A549 treated with Hydrocortisone at 1 μM for 4 hours (cell line): ENCODE measurements around the gene ERH. TPM values are rescaled to one million over a fixed set of nuclear protein-coding genes. Genes with fewer than 3 reads are reported as not detected.

Experiments used
- total RNA-seq: library from RNA; stranded (reverse); fragments of 200-300 nt; extraction: Qiagen RNA extraction; gene quantifications from 5 replicates; pipeline ENCODE4 v1.2.3, GENCODE V29; 2022

Gene ERH
- 303 to 347 TPM (median 338 TPM) in 5 replicates for total RNA-seq

DNA sequence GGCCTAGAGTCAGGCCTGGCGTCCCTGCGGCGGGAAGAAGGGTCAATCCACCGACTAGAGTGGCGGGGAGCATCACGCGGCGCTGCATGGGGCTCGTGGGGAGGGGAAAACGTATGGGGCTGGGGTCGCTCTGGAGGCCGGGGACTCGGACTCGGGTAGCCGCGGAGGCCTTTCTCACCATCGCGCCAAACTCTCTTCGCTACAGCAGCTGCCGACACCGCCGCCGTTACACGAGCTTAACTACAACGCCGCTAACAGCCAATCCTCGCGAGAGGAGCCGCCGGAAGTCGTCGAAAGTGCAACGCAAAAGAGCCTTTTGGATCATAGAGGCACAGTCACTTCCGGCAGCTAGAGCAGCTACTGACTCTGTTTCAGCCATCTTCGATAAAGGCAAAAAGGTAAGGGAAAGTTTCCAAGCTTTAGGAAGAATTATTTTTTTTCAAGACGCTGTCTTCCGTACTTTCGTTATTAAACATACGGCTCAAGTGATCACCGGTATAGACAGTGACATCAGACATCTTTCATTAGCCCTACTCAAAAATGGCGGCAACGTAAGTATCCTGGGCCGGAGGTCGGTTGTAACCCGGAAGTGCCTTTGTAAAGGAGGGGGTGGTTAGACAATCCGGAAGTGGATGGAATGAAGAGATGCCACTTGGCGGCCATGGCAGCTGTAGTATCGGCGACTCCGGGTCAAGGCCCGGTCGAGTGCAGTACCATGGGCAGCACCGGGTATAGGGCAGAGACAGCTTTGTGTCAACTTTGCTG is at the start of gene ERH, which contains the start of gene SLC39A9:
Gene ERH (minus strand): TSS at position 247 of the 765 bp plus-strand sequence. CDS start 66 bp downstream, at position 181.
Gene SLC39A9 (plus strand): TSS at position 640 of the 765 bp plus-strand sequence. CDS start 678 bp downstream, outside the sequence.

Other genes starting within 250 kb of the ERH start
- gene DCAF5, start 245.2 kb downstream of the ERH start, total RNA-seq: 14.5 to 20.6 TPM (median 18.8 TPM) in 5 replicates
- gene EXD2, start 206.8 kb downstream of the ERH start, total RNA-seq: 11.9 to 16.4 TPM (median 12.8 TPM) in 5 replicates
- 2.2 to 4.1 TPM (median 3.3 TPM) in 5 replicates for gene GALNT16, start 138.1 kb downstream of the ERH start, total RNA-seq
- gene SLC39A9, start 393 bp upstream of the ERH start, total RNA-seq: 35.6 to 50.2 TPM (median 40.4 TPM) in 5 replicates
- gene PLEKHD1, start 86.4 kb upstream of the ERH start, total RNA-seq: 0.02 to 0.07 TPM (median 0.03 TPM) in 5 replicates
- gene CCDC177, start 176.6 kb upstream of the ERH start, total RNA-seq: 0.02 to 0.06 TPM (median 0.04 TPM) in 4 of 5 replicates, not detected in the other
- gene SUSD6, start 213.3 kb upstream of the ERH start, total RNA-seq: 6.4 to 8.4 TPM (median 6.9 TPM) in 5 replicates